Naive thymus-derived CD8-positive, alpha-beta T cell (primary cell): ENCODE results near the gene RAP1A. TPM values are rescaled to one million over a fixed set of nuclear protein-coding genes. Genes with fewer than 3 reads are reported as not detected.
A peak's percentile ranks its signal among the peaks of the same experiment; 100 is the strongest.
"Not testable (repeated sequence)": the region's sequence is repeated elsewhere in the genome, so short reads cannot be mapped to it uniquely, and the experiment has no call there.

ENCODE experiments used
- ATAC-seq, 2 donors: fragments of 150-1000 bp; cut with Tn5 transposase in 1 of 2; sonication (Bioruptor Pico), chemical (Tn5 transposase) in 1 of 2; 1 replicate in 1 of 2; 2 replicates in 1 of 2; pipeline ENCODE4 v1.10.0; 2021; ENCODE audit warnings: mild to moderate bottlenecking in 2 of 2, moderate library complexity in 2 of 2
- POLR2A ChIA-PET: fragments of 350-600 bp; sonication (Branson Sonifier 250); formaldehyde crosslinking; loops from one replicate; lab custom pipeline; 2021; ENCODE audit warnings: antibody characterized with exemption; lab: Charles Lee
- DNase-seq, 10 donors: peaks; one replicate each; pipeline versions ENCODE4 v3.0.0 to v3.0.0-alpha.2; 2020 to 2022
- H3K27ac Mint-ChIP-seq, 10 donors: one replicate each; pipeline ENCODE4 v1.8.0; 2020 to 2022; ENCODE audit warnings: mild to moderate bottlenecking in 10 of 10, mixed read lengths in 10 of 10, moderate library complexity in 4 of 10, inconsistent platforms in 1 of 10
- H3K27me3 Mint-ChIP-seq, 5 donors: one replicate each; pipeline ENCODE4 v1.8.0; 2021 to 2022; ENCODE audit warnings: mixed read lengths in 5 of 5
- H3K36me3 Mint-ChIP-seq, 3 donors: one replicate each; pipeline ENCODE4 v1.8.0; 2020 to 2022; ENCODE audit warnings: mixed read lengths in 3 of 3, mild to moderate bottlenecking in 2 of 3, inconsistent platforms in 1 of 3
- H3K4me1 Mint-ChIP-seq, 4 donors: one replicate each; pipeline ENCODE4 v1.8.0; 2021 to 2022; ENCODE audit warnings: mixed read lengths in 4 of 4
- H3K4me3 Mint-ChIP-seq, 10 donors: one replicate each; pipeline ENCODE4 v1.8.0; 2020 to 2022; ENCODE audit warnings: mild to moderate bottlenecking in 10 of 10, mixed read lengths in 10 of 10, moderate library complexity in 6 of 10, inconsistent platforms in 1 of 10
- H3K9me3 Mint-ChIP-seq, 9 donors: one replicate each; pipeline ENCODE4 v1.8.0; 2020 to 2022; ENCODE audit warnings: mixed read lengths in 9 of 9, mild to moderate bottlenecking in 3 of 9, inconsistent platforms in 1 of 9, moderate library complexity in 1 of 9
- polyA plus RNA-seq, 3 donors: library from polyadenylated mRNA; unstranded; fragments of 300-500 nt; fragmentation: Illumina TruSeq; gene quantifications; one replicate each; pipeline ENCODE4 v1.2.3, GENCODE V29; 2021
- total RNA-seq, 8 experiments: library from RNA in 2 of 8; stranded (reverse) in 2 of 8; gene quantifications; one replicate each; pipeline ENCODE4 v1.2.3 and lab custom pipeline; 2021 to 2026

RAP1A gene
- total and polyA plus RNA-seq, 5 experiments from 2014 or later, result 43.4 to 130 (median 53.9) TPM

DNA sequence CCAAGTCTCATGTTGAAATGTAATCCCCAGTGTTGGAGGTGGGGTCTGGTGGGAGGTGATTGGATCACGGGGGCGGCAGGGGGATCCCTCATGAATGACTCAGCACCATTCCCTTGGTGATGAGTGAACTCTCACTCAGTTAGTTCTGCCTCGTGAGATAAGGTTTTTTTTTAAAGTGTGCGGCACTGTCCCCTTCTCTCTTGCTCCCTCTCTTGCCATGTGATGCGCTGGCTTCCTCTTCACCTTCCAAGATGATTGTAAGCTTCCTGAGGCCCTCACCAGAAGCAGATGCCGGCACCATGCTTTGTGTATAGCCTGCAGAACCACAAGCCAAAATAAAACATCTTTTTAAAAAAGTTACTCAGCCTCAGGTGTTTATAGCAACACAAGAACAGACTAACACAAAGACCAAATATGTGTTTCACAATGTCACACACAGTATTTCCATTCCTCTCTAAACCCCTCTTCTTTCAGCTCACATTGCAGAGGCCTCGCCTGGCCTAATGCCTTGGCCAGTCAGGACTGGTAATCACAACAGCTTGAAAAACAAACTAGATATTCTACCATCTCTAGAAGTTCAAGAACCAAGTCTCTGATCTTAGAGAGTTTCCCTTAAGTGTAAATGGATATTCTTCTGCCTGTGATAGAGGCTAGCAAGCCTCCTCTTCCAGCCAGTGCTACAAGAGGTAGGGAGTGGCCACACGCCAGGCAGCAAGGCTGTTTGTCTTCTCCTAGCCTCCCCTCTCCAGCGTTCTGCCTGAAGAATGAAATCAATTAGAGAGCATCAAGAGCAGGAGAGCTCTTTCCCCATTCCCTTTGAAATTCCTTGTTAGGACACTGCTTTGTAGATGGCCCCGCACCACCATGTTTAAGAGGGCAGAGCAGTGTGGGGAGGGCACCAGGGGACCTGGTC is 19.6 kb upstream of the RAP1A start:
- H3K27ac Mint-ChIP-seq, result peak overlapping the region; percentile 30 to 97 (median 70)
- no peaks in the 10 kb centered on the region for H3K36me3 Mint-ChIP-seq
- H3K4me1 Mint-ChIP-seq, result peaks cover 45 to 97% (median 94%) of the 10 kb centered on the region in 4 donors
- DNase-seq (no peak), ATAC-seq (no peak)
- H3K27me3 Mint-ChIP-seq, result no peaks in the 10 kb centered on the region
- H3K4me3 Mint-ChIP-seq, result peak overlapping the region in 6 of 10 donors; percentile 3 to 70 (median 38)
- no peaks in the 10 kb centered on the region for H3K9me3 Mint-ChIP-seq
- POLR2A ChIA-PET, result interaction anchor here (0.9 to 2.9 kb wide), 5 partner anchors 12 to 84 kb away, joined by 3 to 9 read pairs (median 4); partner anchors contain the start of gene RAP1A

DNA sequence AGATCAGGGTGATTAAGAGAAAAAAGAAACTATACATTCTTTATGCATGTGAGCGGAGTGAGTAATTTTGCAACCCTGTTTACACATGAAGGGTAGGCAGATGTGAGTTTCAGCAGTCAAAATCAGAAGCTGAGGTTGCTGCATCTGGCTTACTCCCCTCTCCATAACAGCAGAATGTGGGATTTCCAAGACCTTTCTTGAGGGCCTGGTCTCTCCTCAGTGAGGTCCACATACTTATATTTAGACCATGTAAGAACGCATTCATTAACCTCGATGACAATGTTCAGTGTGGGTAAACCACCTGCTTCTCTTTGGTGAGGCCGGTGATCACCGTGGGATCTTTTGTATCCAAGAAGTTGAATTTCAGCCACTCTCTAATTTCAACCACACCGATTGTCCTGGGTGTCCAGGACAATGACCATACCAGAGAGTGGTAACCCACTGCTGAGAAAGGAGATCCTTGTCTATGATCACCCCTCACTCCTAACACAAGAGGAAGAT is 18.7 kb upstream of the RAP1A start:
- H3K36me3 Mint-ChIP-seq, result no peaks in the 10 kb centered on the region
- DNase-seq, result no peak
- H3K4me3 Mint-ChIP-seq, result peak overlapping the region in 1 of 10 donors; percentile 10
- no peaks in the 10 kb centered on the region for H3K27me3 Mint-ChIP-seq
- ATAC-seq, result no peak
- POLR2A ChIA-PET, result interaction anchor here (1.4 to 2.9 kb wide), 2 partner anchors 16 to 19 kb away, joined by 3 to 9 read pairs; partner anchors contain the start of gene RAP1A
- H3K27ac Mint-ChIP-seq, result peak overlapping the region in 9 of 10 donors; percentile 3 to 97 (median 43)
- peaks cover 47 to 97% (median 94%) of the 10 kb centered on the region in 4 donors for H3K4me1 Mint-ChIP-seq
- no peaks in the 10 kb centered on the region for H3K9me3 Mint-ChIP-seq

DNA sequence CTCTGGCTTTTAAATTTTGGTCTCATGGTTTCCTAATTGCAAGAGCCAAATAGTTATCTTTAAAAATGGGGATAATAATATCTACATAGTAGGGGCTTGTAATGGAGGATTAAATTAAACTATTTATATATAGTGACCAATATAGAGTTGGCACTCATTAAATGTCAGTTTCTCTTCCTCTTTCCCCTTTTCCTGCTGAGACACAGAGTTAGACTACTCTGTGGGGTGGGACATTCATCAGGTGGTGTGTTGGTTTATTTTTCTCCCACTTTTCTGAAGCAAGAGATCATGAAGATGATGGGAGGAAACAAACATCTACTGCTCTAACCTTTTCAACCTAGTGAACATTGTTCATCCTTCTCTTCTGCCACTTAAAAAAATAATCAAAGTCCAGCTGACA is 17.3 kb upstream of the RAP1A start:
- POLR2A ChIA-PET, result interaction anchor here (0.6 to 5.6 kb wide), 4 partner anchors 9 to 60 kb away, joined by 4 to 61 read pairs (median 32); partner anchors contain the start of gene RAP1A
- no peaks in the 10 kb centered on the region for H3K27me3 Mint-ChIP-seq
- ATAC-seq (no peak), DNase-seq (no peak)
- H3K27ac Mint-ChIP-seq, result peak overlapping the region in 9 of 10 donors; percentile 29 to 97 (median 88)
- H3K4me3 Mint-ChIP-seq, result peak overlapping the region in 1 of 10 donors; percentile 42
- H3K9me3 Mint-ChIP-seq, result no peaks in the 10 kb centered on the region
- H3K4me1 Mint-ChIP-seq, result peaks cover 40 to 91% (median 88%) of the 10 kb centered on the region in 4 donors
- no peaks in the 10 kb centered on the region for H3K36me3 Mint-ChIP-seq

DNA sequence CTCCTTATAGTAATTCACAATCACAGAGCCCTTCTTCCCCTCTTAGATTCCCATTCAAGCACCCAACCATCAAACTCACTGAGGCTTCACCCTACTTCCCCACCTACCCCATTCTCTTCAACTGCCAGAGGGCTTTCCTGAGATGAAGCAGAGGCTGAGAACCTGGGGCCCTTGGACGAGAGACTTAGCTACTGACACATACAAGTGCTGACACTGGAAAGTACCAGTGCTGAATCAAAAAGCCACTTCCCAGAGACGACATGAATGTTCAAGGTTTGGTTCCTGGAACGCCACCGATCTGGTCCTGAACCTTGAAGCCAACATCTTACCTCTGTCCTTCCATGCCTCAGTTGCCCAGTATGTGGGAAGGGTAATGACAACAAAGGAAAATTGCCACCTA is 16.6 kb upstream of the RAP1A start:
- H3K4me3 Mint-ChIP-seq, result peak overlapping the region in 6 of 10 donors; percentile 34 to 75 (median 44)
- H3K27ac Mint-ChIP-seq, result peak overlapping the region; percentile 80 to 97 (median 89)
- DNase-seq (no peak), ATAC-seq (no peak)
- H3K27me3 Mint-ChIP-seq, result no peaks in the 10 kb centered on the region
- H3K36me3 Mint-ChIP-seq, result no peaks in the 10 kb centered on the region
- H3K9me3 Mint-ChIP-seq, result no peaks in the 10 kb centered on the region
- POLR2A ChIA-PET, result interaction anchor here (0.9 to 5.6 kb wide), 5 partner anchors 9 to 95 kb away, joined by 3 to 61 read pairs (median 23); partner anchors contain the start of gene RAP1A
- H3K4me1 Mint-ChIP-seq, result peaks cover 36 to 84% (median 82%) of the 10 kb centered on the region in 4 donors

DNA sequence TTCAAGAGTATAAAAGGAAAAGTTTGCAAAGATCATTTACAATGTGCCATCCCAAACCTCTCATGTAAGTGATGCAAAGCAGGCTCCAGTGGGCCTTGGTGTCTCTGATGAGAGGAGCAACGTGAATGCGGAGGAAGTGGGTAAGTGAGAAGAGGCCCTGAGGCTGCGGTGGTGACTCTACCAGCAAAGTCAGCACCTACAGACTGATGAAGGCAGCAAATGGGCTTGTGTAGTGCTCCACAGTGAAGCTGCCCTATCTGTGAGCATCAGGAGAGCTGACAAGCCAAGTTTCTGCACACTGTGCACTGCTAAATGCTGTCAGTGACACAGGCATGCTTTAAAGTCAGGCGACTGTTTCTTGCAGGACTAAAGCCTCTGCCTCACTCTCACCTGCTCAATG is 15.6 kb upstream of the RAP1A start:
- ATAC-seq, result peak; percentile 98
- H3K4me1 Mint-ChIP-seq, result peaks cover 32 to 75% (median 74%) of the 10 kb centered on the region in 4 donors
- POLR2A ChIA-PET, result interaction anchor here (0.6 to 5.6 kb wide), 12 partner anchors 9 to 433 kb away, joined by 3 to 61 read pairs (median 4); partner anchors contain the start of gene RAP1A

GRCh38 chr1:111604931-111605330 is 14.7 kb upstream of the RAP1A start:
- Mint-ChIP-seq H3K4me1 (peaks cover 33 to 69% (median 67%) of the 10 kb centered on the region in 4 donors), H3K4me3 (peak overlapping the region in 6 of 10 donors; percentile 54 to 83 (median 64)), H3K27me3 (no peaks in the 10 kb centered on the region), H3K27ac (peak overlapping the region; percentile 80 to 97 (median 89)), H3K9me3 (no peaks in the 10 kb centered on the region), H3K36me3 (no peaks in the 10 kb centered on the region)
- POLR2A ChIA-PET, result interaction anchor here (0.8 to 5.6 kb wide), 8 partner anchors 8 to 97 kb away, joined by 3 to 61 read pairs (median 6); partner anchors contain the start of gene RAP1A
- ATAC-seq (no peak), DNase-seq (no peak)

More for the DNA sequence above, 15.6 kb upstream of the RAP1A start:
- DNase-seq, result peak; percentile 40 to 88 (median 72)
- peak overlapping the region; percentile 80 to 97 (median 89) for H3K27ac Mint-ChIP-seq
- H3K9me3 Mint-ChIP-seq, result no peaks in the 10 kb centered on the region
- no peaks in the 10 kb centered on the region for H3K27me3 Mint-ChIP-seq
- H3K36me3 Mint-ChIP-seq, result no peaks in the 10 kb centered on the region
- H3K4me3 Mint-ChIP-seq, result peak overlapping the region; percentile 31 to 83 (median 60)

GRCh38 chr1:111605576-111605975 is 14.0 kb upstream of the RAP1A start:
- peak overlapping the region; percentile 44 to 97 (median 89) for H3K27ac Mint-ChIP-seq
- no peaks in the 10 kb centered on the region for H3K9me3 Mint-ChIP-seq
- H3K4me1 Mint-ChIP-seq, result peaks cover 34 to 63% (median 62%) of the 10 kb centered on the region in 4 donors
- ATAC-seq, result no peak
- no peaks in the 10 kb centered on the region for H3K27me3 Mint-ChIP-seq
- peak overlapping the region in 5 of 10 donors; percentile 26 to 58 (median 47) for H3K4me3 Mint-ChIP-seq
- POLR2A ChIA-PET, result interaction anchor here (0.5 to 5.6 kb wide), 6 partner anchors 10 to 98 kb away, joined by 4 to 61 read pairs (median 15); partner anchors contain the start of gene RAP1A
- no peaks in the 10 kb centered on the region for H3K36me3 Mint-ChIP-seq
- DNase-seq, result no peak

DNA sequence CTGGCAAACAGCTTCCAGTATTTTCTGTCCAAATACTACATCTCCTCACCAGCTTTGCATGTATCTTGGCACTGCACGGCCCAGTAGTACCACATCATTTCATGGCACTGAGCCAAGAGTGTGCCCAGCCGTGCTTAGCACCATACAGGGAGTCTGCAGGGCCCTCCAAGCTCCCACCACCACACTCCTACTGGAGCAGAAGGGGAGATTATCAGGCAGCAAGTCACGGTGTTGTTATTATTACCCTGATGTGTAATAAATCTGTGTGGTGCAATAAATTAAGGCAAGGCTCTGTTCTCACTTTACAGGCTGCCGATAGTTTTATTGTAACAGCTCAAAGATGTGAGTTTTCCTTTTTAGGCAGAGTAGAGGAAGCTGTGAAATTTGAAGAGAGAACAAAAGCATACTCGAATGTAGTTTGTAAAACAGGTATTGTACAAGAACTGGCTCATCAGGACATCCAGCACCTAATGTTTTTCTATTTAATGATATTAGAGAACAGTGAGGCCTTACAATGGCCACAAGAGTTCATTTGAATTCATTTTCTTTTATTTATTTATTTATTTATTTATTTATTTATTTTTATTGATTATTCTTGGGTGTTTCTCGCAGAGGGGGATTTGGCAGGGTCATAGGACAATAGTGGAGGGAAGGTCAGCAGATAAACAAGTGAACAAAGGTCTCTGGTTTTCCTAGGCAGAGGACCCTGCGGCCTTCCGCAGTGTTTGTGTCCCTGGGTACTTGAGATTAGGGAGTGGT is 13.0 kb upstream of the RAP1A start:
- DNase-seq (peak in 3 of 10 donors; percentile 18 to 68 (median 34)), ATAC-seq (peak in 1 of 2 donors; percentile 17)
- H3K4me3 Mint-ChIP-seq, result peak overlapping the region in 8 of 10 donors; percentile 22 to 76 (median 60)
- H3K36me3 Mint-ChIP-seq, H3K9me3 Mint-ChIP-seq, H3K27me3 Mint-ChIP-seq: not testable (repeated sequence)
- H3K4me1 Mint-ChIP-seq, result peaks cover 31 to 56% (median 52%) of the 10 kb centered on the region in 4 donors
- H3K27ac Mint-ChIP-seq, result peak overlapping the region in 9 of 10 donors; percentile 71 to 97 (median 90)
- POLR2A ChIA-PET, result interaction anchor here (0.7 to 5.6 kb wide), 6 partner anchors 10 to 99 kb away, joined by 3 to 61 read pairs (median 6); partner anchors contain the start of gene RAP1A

- ATAC-seq, H3K4me3 Mint-ChIP-seq, H3K9me3 Mint-ChIP-seq, H3K27me3 Mint-ChIP-seq, DNase-seq, H3K36me3 Mint-ChIP-seq, POLR2A ChIA-PET: not testable (repeated sequence)
- peaks cover 19 to 39% (median 33%) of the 10 kb centered on the region in 4 donors for H3K4me1 Mint-ChIP-seq
- H3K27ac Mint-ChIP-seq, result peak overlapping the region in 1 of 10 donors; percentile 48
Measured at GRCh38 chr1:111608528-111608927, 11.1 kb upstream of the RAP1A start.

GRCh38 chr1:111611986-111612385 is 7.6 kb upstream of the RAP1A start:
- H3K27me3 Mint-ChIP-seq, result no peaks in the 10 kb centered on the region
- H3K27ac Mint-ChIP-seq, result peak overlapping the region in 3 of 10 donors; percentile 28 to 63 (median 37)
- DNase-seq, result no peak
- peaks cover 15 to 30% (median 25%) of the 10 kb centered on the region in 4 donors for H3K4me1 Mint-ChIP-seq
- H3K9me3 Mint-ChIP-seq, result no peaks in the 10 kb centered on the region
- no peak for ATAC-seq
- POLR2A ChIA-PET, result interaction anchor here (3.8 kb wide), 1 partner anchor 19 kb away, joined by 16 read pairs; no protein-coding TSS in a partner anchor
- H3K36me3 Mint-ChIP-seq, result no peaks in the 10 kb centered on the region
- H3K4me3 Mint-ChIP-seq, result no peak overlapping the region
